GM12872 (cell line): ENCODE data around the gene OCA2.

Experiments
- CTCF ChIP-seq: IDR thresholded peaks from 3 replicates; pipeline ENCODE4 v1.5.1; 2011; ENCODE audit warnings: low read depth, mild to moderate bottlenecking, low read length, moderate library complexity; ENCODE audit not compliant: insufficient read depth

OCA2 gene

GRCh38 chr15:27873828-27874227 lies 225.3 kb downstream of the OCA2 start:
- no peak for TF ChIP-seq CTCF

- no peak for TF ChIP-seq CTCF
These were observed 226.1 kb downstream of the OCA2 start for GRCh38 chr15:27873039-27873438.

- TF ChIP-seq CTCF = no peak
These were observed 226.8 kb downstream of the OCA2 start for GRCh38 chr15:27872355-27872754.

- TF ChIP-seq CTCF = no peak
These were observed 227.2 kb downstream of the OCA2 start for GRCh38 chr15:27871902-27872260.

GRCh38 chr15:27871078-27871901 lies 227.8 kb downstream of the OCA2 start:
- TF ChIP-seq CTCF = no peak

- no peak for TF ChIP-seq CTCF
These were observed 228.8 kb downstream of the OCA2 start for GRCh38 chr15:27870320-27870719.

- no peak for TF ChIP-seq CTCF
These were observed 229.3 kb downstream of the OCA2 start for GRCh38 chr15:27869697-27870281.
